ENCODE measurements around the gene STARD7.
"Not testable (repeated sequence)": the region's sequence is repeated elsewhere in the genome, so short reads cannot be mapped to it uniquely, and the experiment has no call there.

Gene STARD7

DNA sequence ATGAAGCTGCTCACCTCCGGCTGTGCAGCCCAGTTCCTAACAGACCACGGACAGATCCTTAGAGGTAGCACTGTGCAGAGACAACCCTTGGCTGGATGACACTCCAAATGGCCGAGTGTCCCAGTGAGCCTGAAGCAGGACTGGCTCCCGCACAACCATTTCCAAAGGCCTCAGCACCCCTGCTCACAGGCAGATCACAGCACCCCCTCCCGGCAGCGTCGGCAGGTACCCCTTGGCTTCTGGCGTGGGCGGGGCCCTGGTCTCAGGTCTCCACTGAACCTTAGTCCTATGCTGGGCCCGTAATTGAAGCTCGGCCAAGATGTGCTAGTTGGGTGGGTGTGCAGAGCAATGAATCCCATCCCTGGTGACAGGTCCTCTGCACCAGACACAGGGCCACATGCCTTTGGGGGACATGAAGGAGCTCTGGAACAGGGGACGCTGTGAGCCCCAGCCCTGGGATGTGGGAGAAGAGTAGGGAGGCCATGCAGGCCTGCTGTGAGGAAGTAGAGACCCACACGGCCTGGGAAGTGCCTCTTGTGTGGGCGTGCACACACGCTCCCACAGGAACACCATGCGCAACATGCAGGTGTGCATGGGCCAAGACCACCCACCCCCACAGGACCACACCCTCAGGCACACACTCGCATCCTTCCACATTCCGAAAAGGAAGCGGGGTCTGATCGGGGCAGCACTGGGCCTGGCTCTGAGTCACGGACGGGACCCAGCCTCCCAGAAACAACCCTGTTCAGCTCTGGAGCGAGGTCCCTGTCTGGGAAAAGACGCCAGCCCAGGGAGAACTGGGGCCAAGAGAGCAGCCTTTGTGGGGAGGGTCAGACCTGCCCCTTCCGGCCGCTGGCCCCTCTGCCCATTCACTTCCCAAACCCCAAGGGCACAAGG, 66.2 kb downstream of the STARD7 start:
- Histone ChIP-seq H4K8ac (ENCODE audit: low read length) (no peak overlapping the region), H2BK120ac (ENCODE audit: low read depth, low read length) (no peak overlapping the region), H2BK15ac (ENCODE audit: low read depth, poor library complexity, severe bottlenecking) (no peak overlapping the region), H3K14ac (ENCODE audit: low read length in 2 of 2) (no peak overlapping the region), H3K27me3 (ENCODE audit: control insufficient read depth in 1 of 2, insufficient read depth in 1 of 2, low read length in 2 of 2) (peaks cover 24 to 28% of the 10 kb centered on the region in 2 experiments), H3K18ac (ENCODE audit: low read depth in 1 of 2, low read length in 2 of 2) (no peak overlapping the region), H2AFZ (ENCODE audit: low read depth, low read length) (no peak overlapping the region), H3K4me1 (ENCODE audit: control insufficient read depth, insufficient read depth, low read depth, low read length) (peaks cover 18% of the 10 kb centered on the region), H3K36me3 (ENCODE audit: control insufficient read depth in 1 of 2, insufficient read depth in 2 of 2, low read depth in 1 of 2, low read length in 2 of 2) (peaks cover 0 to 2% of the 10 kb centered on the region in 2 experiments), H3K4me3 (ENCODE audit: insufficient read depth in 1 of 2, low read depth in 1 of 2, low read length in 2 of 2) (no peak overlapping the region), H2BK5ac (ENCODE audit: low read depth, low read length, poor library complexity, severe bottlenecking) (no peak overlapping the region), H3K23ac (ENCODE audit: low read length in 2 of 2) (no peak overlapping the region), H3K4ac (ENCODE audit: low read depth in 1 of 2, low read length in 2 of 2) (no peak overlapping the region), H3K79me1 (replicated peaks; ENCODE audit: low read length, poor library complexity, severe bottlenecking) (no peaks in the 10 kb centered on the region), H3K9me3 (ENCODE audit: control insufficient read depth, low read length) (no peaks in the 10 kb centered on the region), H2BK12ac (ENCODE audit: low read length in 2 of 2) (no peak overlapping the region), H4K91ac (ENCODE audit: low read length) (no peak overlapping the region), H3K27ac (ENCODE audit: low read length, poor library complexity, severe bottlenecking) (no peak overlapping the region), H3K9ac (ENCODE audit: low read length) (no peak overlapping the region), H2AK5ac (ENCODE audit: low read length, severe bottlenecking) (no peak overlapping the region), H3K4me2 (ENCODE audit: low read length, poor library complexity, severe bottlenecking) (no peak overlapping the region)
- no peak for DNase-seq
- 89% methylated on average over 24 of the region's 26 CpGs for WGBS

DNA sequence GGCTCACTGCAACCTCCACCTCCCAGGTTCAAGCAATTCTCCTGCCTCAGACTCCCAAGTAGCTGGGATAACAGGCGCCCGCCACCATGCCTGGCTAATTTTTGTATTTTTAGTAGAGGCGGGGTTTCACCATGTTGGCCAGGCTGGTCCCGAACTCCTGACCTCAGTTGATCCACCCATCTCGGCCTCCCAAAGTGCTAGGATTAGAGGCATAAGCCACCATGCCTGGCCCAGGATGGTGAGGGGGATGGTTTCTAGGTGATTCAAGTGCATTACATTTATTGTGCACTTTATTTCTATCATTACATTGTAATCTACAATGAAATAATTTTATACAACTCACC, 67.0 kb downstream of the STARD7 start:
- H3K23ac ChIP-seq (ENCODE audit: low read length in 2 of 2); H2BK12ac ChIP-seq (ENCODE audit: low read length in 2 of 2); H3K4me2 ChIP-seq (ENCODE audit: low read length, poor library complexity, severe bottlenecking); H2BK5ac ChIP-seq (ENCODE audit: low read depth, low read length, poor library complexity, severe bottlenecking); H3K18ac ChIP-seq (ENCODE audit: low read depth in 1 of 2, low read length in 2 of 2); H3K9ac ChIP-seq (ENCODE audit: low read length); H2AFZ ChIP-seq (ENCODE audit: low read depth, low read length); H2BK15ac ChIP-seq (ENCODE audit: low read depth, poor library complexity, severe bottlenecking); DNase-seq; H3K27ac ChIP-seq (ENCODE audit: low read length, poor library complexity, severe bottlenecking); H3K79me1 ChIP-seq (replicated peaks; ENCODE audit: low read length, poor library complexity, severe bottlenecking); H3K4me3 ChIP-seq (ENCODE audit: insufficient read depth in 1 of 2, low read depth in 1 of 2, low read length in 2 of 2); H4K91ac ChIP-seq (ENCODE audit: low read length); H2BK120ac ChIP-seq (ENCODE audit: low read depth, low read length); H3K4ac ChIP-seq (ENCODE audit: low read depth in 1 of 2, low read length in 2 of 2); H3K9me3 ChIP-seq (ENCODE audit: control insufficient read depth, low read length); H3K36me3 ChIP-seq (ENCODE audit: control insufficient read depth in 1 of 2, insufficient read depth in 2 of 2, low read depth in 1 of 2, low read length in 2 of 2); H4K8ac ChIP-seq (ENCODE audit: low read length); H2AK5ac ChIP-seq (ENCODE audit: low read length, severe bottlenecking); H3K14ac ChIP-seq (ENCODE audit: low read length in 2 of 2): not testable (repeated sequence)
- 100% methylated on average over 4 of the region's 5 CpGs for WGBS
- Histone ChIP-seq H3K4me1 (ENCODE audit: control insufficient read depth, insufficient read depth, low read depth, low read length) (peaks cover 18% of the 10 kb centered on the region), H3K27me3 (ENCODE audit: control insufficient read depth in 1 of 2, insufficient read depth in 1 of 2, low read length in 2 of 2) (peaks cover 30 to 31% of the 10 kb centered on the region in 2 experiments)

- H2BK120ac ChIP-seq (ENCODE audit: low read depth, low read length), result no peak overlapping the region
Observed at GRCh38 chr2:96140941-96141623, 67.5 kb downstream of the STARD7 start.

GRCh38 chr2:96139181-96139758, 69.4 kb downstream of the STARD7 start:
- Histone ChIP-seq H2AK5ac (ENCODE audit: low read length, severe bottlenecking) (no peak overlapping the region), H3K9me3 (ENCODE audit: control insufficient read depth, low read length) (no peaks in the 10 kb centered on the region), H2AFZ (ENCODE audit: low read depth, low read length) (no peak overlapping the region), H4K8ac (ENCODE audit: low read length) (no peak overlapping the region), H3K18ac (ENCODE audit: low read depth in 1 of 2, low read length in 2 of 2) (no peak overlapping the region), H2BK12ac (ENCODE audit: low read length in 2 of 2) (no peak overlapping the region), H3K14ac (ENCODE audit: low read length in 2 of 2) (no peak overlapping the region), H3K23ac (ENCODE audit: low read length in 2 of 2) (no peak overlapping the region), H2BK15ac (ENCODE audit: low read depth, poor library complexity, severe bottlenecking) (no peak overlapping the region), H3K9ac (ENCODE audit: low read length) (no peak overlapping the region), H3K79me1 (replicated peaks; ENCODE audit: low read length, poor library complexity, severe bottlenecking) (no peaks in the 10 kb centered on the region), H3K27me3 (ENCODE audit: control insufficient read depth in 1 of 2, insufficient read depth in 1 of 2, low read length in 2 of 2) (peaks cover 35 to 49% of the 10 kb centered on the region in 2 experiments), H3K27ac (ENCODE audit: low read length, poor library complexity, severe bottlenecking) (no peak overlapping the region), H2BK5ac (ENCODE audit: low read depth, low read length, poor library complexity, severe bottlenecking) (no peak overlapping the region), H3K4me2 (ENCODE audit: low read length, poor library complexity, severe bottlenecking) (no peak overlapping the region), H4K91ac (ENCODE audit: low read length) (no peak overlapping the region), H2BK120ac (ENCODE audit: low read depth, low read length) (no peak overlapping the region), H3K4me3 (ENCODE audit: insufficient read depth in 1 of 2, low read depth in 1 of 2, low read length in 2 of 2) (no peak overlapping the region), H3K36me3 (ENCODE audit: control insufficient read depth in 1 of 2, insufficient read depth in 2 of 2, low read depth in 1 of 2, low read length in 2 of 2) (no peaks in the 10 kb centered on the region), H3K4me1 (ENCODE audit: control insufficient read depth, insufficient read depth, low read depth, low read length) (peaks cover 2% of the 10 kb centered on the region), H3K4ac (ENCODE audit: low read depth in 1 of 2, low read length in 2 of 2) (no peak overlapping the region)
- WGBS, result 81% methylated on average over 5 of the region's 7 CpGs
- no peak for DNase-seq

More at GRCh38 chr2:96140941-96141623, 67.5 kb downstream of the STARD7 start:
- H3K4ac ChIP-seq (ENCODE audit: low read depth in 1 of 2, low read length in 2 of 2), result no peak overlapping the region
- H2BK15ac ChIP-seq (ENCODE audit: low read depth, poor library complexity, severe bottlenecking), result no peak overlapping the region
- H4K8ac ChIP-seq (ENCODE audit: low read length), result no peak overlapping the region
- no peak overlapping the region for H2BK12ac ChIP-seq (ENCODE audit: low read length in 2 of 2)
- no peak overlapping the region for H2BK5ac ChIP-seq (ENCODE audit: low read depth, low read length, poor library complexity, severe bottlenecking)
- no peak overlapping the region for H3K9ac ChIP-seq (ENCODE audit: low read length)
- no peak overlapping the region for H3K23ac ChIP-seq (ENCODE audit: low read length in 2 of 2)
- WGBS, result 94% methylated on average over 12 of the region's 13 CpGs
- H3K9me3 ChIP-seq (ENCODE audit: control insufficient read depth, low read length), result no peaks in the 10 kb centered on the region
- H3K4me1 ChIP-seq (ENCODE audit: control insufficient read depth, insufficient read depth, low read depth, low read length), result peaks cover 15% of the 10 kb centered on the region
- H3K4me3 ChIP-seq (ENCODE audit: insufficient read depth in 1 of 2, low read depth in 1 of 2, low read length in 2 of 2), result no peak overlapping the region
- H3K27ac ChIP-seq (ENCODE audit: low read length, poor library complexity, severe bottlenecking), result no peak overlapping the region
- H3K18ac ChIP-seq (ENCODE audit: low read depth in 1 of 2, low read length in 2 of 2), result no peak overlapping the region
- DNase-seq, result no peak
- H3K79me1 ChIP-seq (replicated peaks; ENCODE audit: low read length, poor library complexity, severe bottlenecking), result no peaks in the 10 kb centered on the region
- H3K36me3 ChIP-seq (ENCODE audit: control insufficient read depth in 1 of 2, insufficient read depth in 2 of 2, low read depth in 1 of 2, low read length in 2 of 2), result no peaks in the 10 kb centered on the region
- no peak overlapping the region for H2AK5ac ChIP-seq (ENCODE audit: low read length, severe bottlenecking)
- H3K14ac ChIP-seq (ENCODE audit: low read length in 2 of 2), result no peak overlapping the region
- H2AFZ ChIP-seq (ENCODE audit: low read depth, low read length), result no peak overlapping the region
- peaks cover 30 to 33% of the 10 kb centered on the region in 2 experiments for H3K27me3 ChIP-seq (ENCODE audit: control insufficient read depth in 1 of 2, insufficient read depth in 1 of 2, low read length in 2 of 2)
- H4K91ac ChIP-seq (ENCODE audit: low read length), result no peak overlapping the region
- no peak overlapping the region for H3K4me2 ChIP-seq (ENCODE audit: low read length, poor library complexity, severe bottlenecking)

Data from mesenchymal stem cell (in vitro differentiated cells and primary cell).